ENCODE measurements around the gene CFAP92.

- TF ChIP-seq EZH2 (IDR thresholded peaks at IDR 0.05; ENCODE audit: borderline replicate concordance, low read length) (no peak), CTCF (IDR thresholded peaks at IDR 0.05; ENCODE audit: low read length) (no peak)
Observed at GRCh38 chr3:128936341-128936740, 57.5 kb downstream of the CFAP92 start.

Measured in OCI-LY1 (cell line).